ENCODE results near the gene DNAH9.
A peak's percentile ranks its signal among the peaks of the same experiment; 100 is the strongest.
"Not testable (repeated sequence)": the region's sequence is repeated elsewhere in the genome, so short reads cannot be mapped to it uniquely, and the experiment has no call there.

The DNAH9 gene

GRCh38 chr17:11922638-11923037 is 324.4 kb downstream of the DNAH9 start:
- no peak for DNase-seq

DNA sequence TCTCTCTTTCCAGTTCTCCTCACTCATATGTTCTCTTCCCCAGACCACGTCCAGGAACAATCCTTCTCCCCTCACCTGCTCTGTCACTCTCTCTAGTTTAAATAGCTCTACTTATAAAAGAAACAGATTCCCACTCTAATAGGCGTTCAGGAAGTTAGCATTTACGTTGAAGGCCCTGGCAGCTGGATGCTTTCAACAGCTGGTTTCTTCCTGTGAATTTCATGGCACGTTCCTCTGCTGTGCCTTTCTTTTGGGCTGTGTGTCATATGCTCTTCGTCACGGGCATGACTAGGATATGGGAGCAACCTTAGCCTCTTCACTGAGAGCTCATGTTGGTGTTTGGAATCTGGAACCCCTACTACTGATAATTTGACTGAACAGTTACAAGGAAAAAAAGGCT is 325.8 kb downstream of the DNAH9 start:
- DNase-seq, result no peak

DNA sequence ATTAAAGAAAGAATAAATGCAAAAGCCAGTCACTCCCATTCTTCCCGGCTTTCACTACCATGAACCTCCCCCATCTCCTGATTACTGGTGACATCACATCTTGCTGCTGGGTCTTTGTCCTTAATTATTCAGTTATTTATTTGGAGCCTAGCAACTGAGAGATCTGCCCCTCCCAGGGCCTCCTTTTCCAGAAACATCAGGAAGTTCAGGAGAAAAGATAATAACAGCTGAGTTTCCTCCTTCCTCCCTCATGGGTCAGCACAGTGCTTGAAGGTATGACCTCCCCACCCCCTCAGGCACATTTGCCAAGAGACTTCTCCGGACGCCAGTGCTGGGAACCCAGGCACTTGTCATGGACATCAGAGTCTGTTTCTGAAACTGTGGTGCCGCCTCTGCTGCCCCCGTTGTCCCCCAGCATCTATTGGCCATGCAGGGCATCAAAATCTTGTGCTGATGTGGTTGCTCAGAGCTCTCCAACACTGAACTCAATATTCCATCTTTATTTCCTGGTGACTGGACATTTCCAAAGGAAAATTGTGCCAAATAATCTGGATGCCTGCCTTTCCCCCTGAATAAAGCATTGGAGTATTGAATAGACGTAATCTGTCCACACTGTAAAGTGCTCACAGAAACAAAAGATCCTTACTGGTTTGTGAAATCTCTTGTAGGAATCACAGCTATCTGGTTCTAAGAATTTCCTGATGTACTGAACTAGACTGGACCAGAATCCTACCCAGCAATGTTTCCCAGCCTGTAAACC is 327.2 kb downstream of the DNAH9 start:
- DNase-seq, result no peak

DNA sequence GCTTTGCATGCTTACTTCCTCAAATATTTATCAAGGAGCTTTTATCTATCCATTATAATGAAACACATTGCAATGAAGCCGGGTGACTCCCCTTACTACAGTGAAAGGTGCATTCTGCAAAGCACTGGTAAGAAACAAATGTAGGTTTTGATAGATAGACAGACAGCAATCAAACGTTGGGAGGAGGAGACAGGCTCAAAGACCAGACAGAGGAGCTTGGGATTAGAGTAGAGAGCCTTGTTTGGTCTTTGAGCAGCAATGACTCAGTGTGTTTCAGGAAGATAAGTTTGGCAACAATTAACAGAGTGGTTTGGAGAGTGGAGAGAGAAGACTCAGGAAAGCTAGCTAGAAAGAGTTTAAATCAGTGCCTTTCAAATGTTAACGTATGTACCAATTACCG is 330.2 kb downstream of the DNAH9 start:
- peak; percentile 9 for DNase-seq

DNA sequence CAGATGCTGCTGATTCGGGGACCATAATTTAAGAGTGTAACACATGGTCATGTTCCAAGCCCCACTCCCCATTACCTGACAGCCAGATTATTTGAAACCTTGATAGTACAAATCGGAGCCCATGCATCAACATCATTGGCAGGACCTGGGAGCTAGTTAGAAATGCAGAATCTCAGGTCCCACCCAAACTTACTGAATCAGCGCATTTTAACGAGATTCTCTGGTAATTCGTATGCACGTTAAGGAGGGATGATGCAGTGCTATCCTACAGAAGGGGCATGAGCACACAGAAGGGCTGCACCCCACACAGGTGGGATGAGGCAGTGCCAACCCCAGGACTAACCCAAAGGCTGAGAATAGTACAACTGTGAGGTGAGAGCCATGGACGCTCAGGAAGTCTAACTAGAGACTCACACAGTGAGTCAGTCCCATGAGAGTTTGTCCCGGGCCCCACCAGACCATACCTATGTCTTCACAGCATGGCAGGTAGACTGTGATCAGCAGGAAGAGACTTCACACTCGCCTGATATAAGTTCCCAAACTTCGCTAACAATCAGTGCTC is 334.1 kb downstream of the DNAH9 start:
- DNase-seq, result no peak

GRCh38 chr17:11935734-11936406 is 337.6 kb downstream of the DNAH9 start:
- peak; percentile 53 for DNase-seq

GRCh38 chr17:11940904-11941303 is 342.6 kb downstream of the DNAH9 start:
- no peak for DNase-seq

DNA sequence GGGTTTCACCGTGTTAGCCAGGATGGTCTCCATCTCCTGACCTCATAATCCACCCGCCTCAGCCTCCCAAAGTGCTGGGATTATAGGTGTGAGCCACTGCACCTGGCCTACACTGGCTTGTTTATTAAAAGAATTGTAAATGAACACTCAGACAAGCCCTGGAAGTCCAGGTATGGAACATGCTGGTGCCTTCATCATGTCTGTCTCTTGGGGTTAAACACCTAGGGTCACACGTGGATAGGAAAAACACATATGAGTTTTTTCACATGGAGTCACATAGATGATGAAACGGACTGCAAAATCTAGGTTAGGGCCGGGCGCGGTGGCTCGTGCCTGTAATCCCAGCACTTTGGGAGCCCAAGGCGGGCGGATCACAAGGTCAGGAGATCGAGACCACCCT is 344.8 kb downstream of the DNAH9 start:
- not testable (repeated sequence) for DNase-seq

GRCh38 chr17:11943759-11944347 is 345.6 kb downstream of the DNAH9 start:
- DNase-seq, result no peak

- no peak for DNase-seq
Observed at GRCh38 chr17:11944587-11944986, 346.3 kb downstream of the DNAH9 start.

- DNase-seq, result no peak
Observed at GRCh38 chr17:11948789-11949188, 350.5 kb downstream of the DNAH9 start.

GRCh38 chr17:11949571-11949970 is 351.3 kb downstream of the DNAH9 start:
- not testable (repeated sequence) for DNase-seq

GRCh38 chr17:11950771-11951519 is 352.7 kb downstream of the DNAH9 start:
- DNase-seq, result no peak

DNA sequence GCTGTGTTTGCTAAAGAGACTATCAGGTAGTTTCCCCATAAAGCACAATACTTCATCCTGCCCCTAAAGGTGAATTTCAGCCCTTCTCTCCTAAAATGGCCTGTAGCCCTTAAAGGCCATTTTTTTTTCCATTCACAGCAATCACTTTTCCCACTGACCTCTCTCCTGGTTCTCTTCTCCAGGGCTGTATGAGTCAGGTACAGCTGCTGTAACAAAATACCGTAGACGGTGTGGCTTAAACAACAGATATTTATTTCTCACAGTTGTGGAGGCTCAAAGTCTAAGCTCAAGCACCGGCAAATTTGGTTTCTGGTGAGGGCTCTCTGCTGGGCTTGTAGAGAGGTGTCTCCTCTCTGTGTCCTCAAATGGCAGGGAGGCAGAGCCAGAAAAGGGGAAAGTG is 354.3 kb downstream of the DNAH9 start:
- no peak for DNase-seq

DNA sequence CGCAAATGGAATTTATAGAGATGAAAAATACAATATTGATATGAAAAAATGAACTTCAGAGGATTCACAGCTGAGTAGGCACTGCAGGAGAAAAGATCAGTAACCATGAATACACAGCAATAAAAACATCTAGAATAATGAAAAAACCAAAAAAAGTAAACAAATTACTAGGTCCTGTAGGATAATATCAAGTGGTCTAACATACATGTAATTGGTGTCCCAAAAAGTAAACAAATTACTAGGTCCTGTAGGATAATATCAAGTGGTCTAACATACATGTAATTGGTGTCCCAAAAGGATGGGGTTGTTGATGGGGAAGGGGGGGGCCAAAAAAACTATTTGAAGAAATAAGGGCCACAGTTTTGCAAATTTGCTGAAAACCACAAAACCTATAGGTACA is 355.7 kb downstream of the DNAH9 start:
- no peak for DNase-seq

GRCh38 chr17:11954936-11955335 is 356.7 kb downstream of the DNAH9 start:
- no peak for DNase-seq

DNA sequence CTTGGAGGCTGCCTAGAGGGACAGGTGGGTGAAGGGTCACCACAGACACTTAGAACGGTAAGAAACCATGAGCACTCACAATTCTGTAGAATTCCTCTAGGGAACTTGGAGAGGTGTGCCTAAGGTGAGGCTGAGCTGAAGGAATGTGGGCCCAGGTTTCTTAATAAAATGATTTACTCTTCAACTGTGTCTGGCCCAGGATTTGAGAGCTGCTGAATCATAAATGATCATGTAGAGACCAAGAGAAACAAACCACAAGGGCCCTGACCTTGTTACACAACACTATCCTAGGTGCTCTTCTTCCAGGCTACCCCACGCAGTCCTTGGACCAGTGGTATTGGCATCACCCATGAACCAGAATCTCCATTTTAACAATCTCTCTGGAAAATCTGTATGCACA is 371.3 kb downstream of the DNAH9 start:
- DNase-seq, result no peak

GRCh38 chr17:11972741-11973140 is 374.5 kb downstream of the DNAH9 start:
- DNase-seq, result not testable (repeated sequence)

GRCh38 chr17:11979795-11980194 is 381.5 kb downstream of the DNAH9 start:
- no peak for DNase-seq

DNA sequence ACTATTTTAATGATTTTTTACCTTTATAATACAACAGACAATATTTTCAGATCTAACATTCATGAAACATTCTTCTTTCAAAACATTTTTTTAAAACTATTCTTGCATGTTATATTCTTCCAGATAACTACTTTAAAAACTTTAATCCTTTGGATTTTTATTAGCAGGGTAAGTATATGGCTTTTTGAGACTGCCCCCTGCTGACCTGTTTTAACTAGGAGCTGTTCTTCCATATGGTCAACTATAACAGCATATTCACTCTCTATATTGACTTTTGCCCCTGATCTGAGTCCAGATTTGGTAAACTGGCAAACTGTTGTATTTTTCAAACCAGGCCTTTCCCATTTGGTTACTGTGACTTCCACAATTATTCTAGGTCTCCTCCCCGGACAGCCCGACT is 382.5 kb downstream of the DNAH9 start:
- no peak for DNase-seq

DNA sequence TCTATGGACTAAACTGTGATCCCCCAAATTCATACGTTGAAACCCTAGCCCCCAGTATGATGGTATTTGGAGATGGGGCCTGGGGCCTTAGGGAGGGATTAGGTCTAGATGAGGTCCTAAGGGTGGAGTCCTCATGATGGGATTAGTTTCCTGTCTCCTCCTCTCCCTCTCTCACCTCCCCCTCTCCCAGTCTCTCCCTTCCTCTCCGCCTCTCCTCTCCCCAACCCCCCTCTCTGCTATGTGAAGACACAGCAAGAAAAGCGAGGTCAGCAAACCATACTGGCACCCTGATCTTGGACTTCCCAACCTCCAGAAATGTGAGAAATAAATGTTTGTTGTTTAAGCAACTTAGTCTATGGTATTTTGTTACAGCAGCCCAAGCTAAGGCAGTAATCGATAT is 383.6 kb downstream of the DNAH9 start:
- no peak for DNase-seq

GRCh38 chr17:11986179-11986941 is 388.1 kb downstream of the DNAH9 start:
- no peak for DNase-seq
